H1 (cell line): ENCODE data around the gene GH2. TPM values are rescaled to one million over a fixed set of nuclear protein-coding genes. Genes with fewer than 3 reads are reported as not detected.
"Not testable (repeated sequence)": the region's sequence is repeated elsewhere in the genome, so short reads cannot be mapped to it uniquely, and the experiment has no call there.

ENCODE experiments used
- CTCF ChIA-PET: fragments of 300-600 bp; sonication (Branson Sonifier 250); formaldehyde crosslinking; loops from one replicate; lab custom pipeline; 2021; ENCODE audit not compliant: partially characterized antibody; lab: Charles Lee
- POLR2A ChIA-PET: fragments of 300-600 bp; sonication (Branson Sonifier 250); formaldehyde crosslinking; loops from one replicate; lab custom pipeline; 2021; ENCODE audit warnings: inconsistent platforms; ENCODE audit not compliant: partially characterized antibody; lab: Charles Lee
- DNase-seq, 2 experiments: peaks; one replicate each; pipeline versions ENCODE4 v3.0.0 to v3.0.0-alpha.2; 2010 to 2022; ENCODE audit warnings: low spot score in 2 of 2, low read depth in 1 of 2, mixed read lengths in 1 of 2
- FAIRE-seq: peaks from 2 replicates; lab custom pipeline; 2011; peaks lifted over from hg19 to GRCh38; lab: Jason Lieb, UNC
- H2AFZ ChIP-seq: 2 replicates; pipeline ENCODE4 v1.8.1; 2012; ENCODE audit warnings: low read length, inconsistent platforms
- H2AK5ac ChIP-seq: 2 replicates; pipeline ENCODE4 v1.6.1; 2013; ENCODE audit warnings: low read depth, low read length
- H2BK120ac ChIP-seq: replicated peaks from 2 replicates; pipeline ENCODE3; 2013; ENCODE audit warnings: low read depth, low read length, inconsistent platforms
- H2BK12ac ChIP-seq: 2 replicates; pipeline ENCODE4 v1.6.1; 2013; ENCODE audit warnings: low read depth, low read length
- H2BK15ac ChIP-seq: 2 replicates; pipeline ENCODE4 v1.6.1; 2013; ENCODE audit warnings: low read length
- H2BK20ac ChIP-seq: 2 replicates; pipeline ENCODE4 v1.6.1; 2013; ENCODE audit warnings: low read length
- H2BK5ac ChIP-seq: 2 replicates; pipeline ENCODE4 v1.6.1; 2013; ENCODE audit warnings: low read depth, low read length
- H3K14ac ChIP-seq: 2 replicates; pipeline ENCODE4 v1.6.1; 2013; ENCODE audit warnings: inconsistent platforms; ENCODE audit not compliant: insufficient read length
- H3K18ac ChIP-seq: 2 replicates; pipeline ENCODE4 v1.6.1; 2013; ENCODE audit warnings: low read length; ENCODE audit errors: extremely low read depth
- H3K23ac ChIP-seq: 2 replicates; pipeline ENCODE4 v1.6.1; 2013; ENCODE audit warnings: inconsistent platforms; ENCODE audit not compliant: insufficient read length
- H3K23me2 ChIP-seq: 2 replicates; pipeline ENCODE4 v1.6.1; 2013; ENCODE audit warnings: low read depth, low read length
- H3K27ac ChIP-seq: 2 replicates; pipeline ENCODE4 v1.6.1; 2011; ENCODE audit warnings: low read depth, low read length, inconsistent platforms
- H3K27me3 ChIP-seq, 4 experiments: replicated peaks in 1 of 4; 1 replicate in 1 of 4; 2 replicates in 3 of 4; pipeline versions ENCODE4 v1.6.1 to v1.8.1; 2011 to 2013; ENCODE audit warnings: low read length in 3 of 4, mild to moderate bottlenecking in 3 of 4, inconsistent platforms in 2 of 4, mixed read lengths in 2 of 4, moderate library complexity in 1 of 4; ENCODE audit not compliant: control insufficient read depth in 3 of 4, insufficient read depth in 3 of 4; ENCODE audit errors: extremely low read depth in 1 of 4
- H3K36me3 ChIP-seq, 4 experiments: 2 replicates each; pipeline versions ENCODE4 v1.6.1 to v1.8.1; 2011 to 2013; ENCODE audit warnings: mild to moderate bottlenecking in 4 of 4, low read length in 3 of 4, moderate library complexity in 2 of 4, control low read depth in 1 of 4, inconsistent platforms in 1 of 4; ENCODE audit not compliant: insufficient read depth in 4 of 4, control insufficient read depth in 2 of 4
- H3K4ac ChIP-seq: replicated peaks from 2 replicates; pipeline ENCODE3; 2013; ENCODE audit warnings: low read length, low read depth, mixed read lengths, inconsistent platforms; ENCODE audit not compliant: insufficient read length
- H3K4me1 ChIP-seq, 4 experiments: replicated peaks in 1 of 4; 1 replicate in 1 of 4; 2 replicates in 3 of 4; pipeline versions ENCODE4 v1.6.1 to v1.8.1; 2011 to 2013; ENCODE audit warnings: low read length in 3 of 4, inconsistent platforms in 2 of 4, mixed read lengths in 1 of 4; ENCODE audit not compliant: insufficient read depth in 4 of 4, control insufficient read depth in 3 of 4
- H3K4me2 ChIP-seq, 2 experiments: 2 replicates each; pipeline versions ENCODE4 v1.6.1 to v1.8.1; 2011 to 2013; ENCODE audit warnings: low read depth in 2 of 2, low read length in 2 of 2, control low read depth in 1 of 2, inconsistent platforms in 1 of 2, mild to moderate bottlenecking in 1 of 2; ENCODE audit not compliant: insufficient read depth in 1 of 2
- H3K4me3 ChIP-seq, 4 experiments: fragments of 200-600, 300-600 bp in 1 of 4; sonication (generic), shearing (Covaris generic), sonication (Bioruptor Twin) in 1 of 4; 2 replicates each; pipeline versions ENCODE4 v1.5.1 to v1.8.1; 2011 to 2016; ENCODE audit warnings: low read length in 4 of 4, low read depth in 3 of 4, control low read depth in 2 of 4, inconsistent platforms in 2 of 4, mild to moderate bottlenecking in 2 of 4, mixed read lengths in 1 of 4, moderate library complexity in 1 of 4; ENCODE audit not compliant: insufficient read depth in 2 of 4; ENCODE audit errors: extremely low read depth in 1 of 4
- H3K56ac ChIP-seq: replicated peaks from 2 replicates; pipeline ENCODE3; 2013; ENCODE audit warnings: low read depth, mild to moderate bottlenecking, mixed read lengths, low read length, inconsistent platforms; ENCODE audit not compliant: insufficient read length
- H3K79me1 ChIP-seq: 2 replicates; pipeline ENCODE4 v1.6.1; 2013; ENCODE audit warnings: low read depth, low read length, control low read depth
- H3K79me2 ChIP-seq, 2 experiments: 2 replicates each; pipeline versions ENCODE4 v1.6.1 to v1.8.1; 2012 to 2013; ENCODE audit warnings: low read length in 2 of 2, mild to moderate bottlenecking in 2 of 2, inconsistent platforms in 1 of 2; ENCODE audit not compliant: insufficient read depth in 2 of 2, control insufficient read depth in 1 of 2
- H3K9ac ChIP-seq, 4 experiments: replicated peaks in 1 of 4; 1 replicate in 1 of 4; 2 replicates in 3 of 4; pipeline versions ENCODE4 v1.6.1 to v1.8.1; 2011 to 2013; ENCODE audit warnings: low read depth in 3 of 4, low read length in 3 of 4, control low read depth in 2 of 4, mild to moderate bottlenecking in 2 of 4, moderate library complexity in 2 of 4, inconsistent platforms in 1 of 4; ENCODE audit errors: extremely low read depth in 1 of 4
- H3K9me3 ChIP-seq, 2 experiments: 2 replicates each; pipeline versions ENCODE4 v1.6.1 to v1.8.1; 2012 to 2013; ENCODE audit warnings: mild to moderate bottlenecking in 2 of 2, moderate library complexity in 2 of 2, control low read depth in 1 of 2, inconsistent platforms in 1 of 2, low read depth in 1 of 2, low read length in 1 of 2, mixed read lengths in 1 of 2; ENCODE audit not compliant: insufficient read depth in 2 of 2
- H4K20me1 ChIP-seq, 2 experiments: replicated peaks in 1 of 2; 2 replicates each; pipeline versions ENCODE3 to v1.8.1; 2011 to 2013; ENCODE audit warnings: inconsistent platforms in 2 of 2, low read length in 2 of 2, mild to moderate bottlenecking in 1 of 2; ENCODE audit not compliant: insufficient read depth in 2 of 2, control insufficient read depth in 1 of 2
- H4K5ac ChIP-seq: 2 replicates; pipeline ENCODE4 v1.6.1; 2013; ENCODE audit warnings: low read length, low read depth, mixed read lengths, inconsistent platforms; ENCODE audit not compliant: insufficient read length
- H4K8ac ChIP-seq: 2 replicates; pipeline ENCODE4 v1.8.0; 2013; ENCODE audit warnings: mild to moderate bottlenecking, moderate library complexity, low read length, inconsistent platforms; ENCODE audit not compliant: insufficient read depth; ENCODE audit errors: extremely low read depth
- H4K91ac ChIP-seq: replicated peaks from 2 replicates; pipeline ENCODE3; 2013; ENCODE audit warnings: low read length, mixed read lengths, inconsistent platforms; ENCODE audit not compliant: insufficient read length
- WGBS, 2 experiments: shearing (Covaris generic) in 1 of 2; methylation state at CpG; one replicate each; pipeline versions ENCODE4 v1.1.6 to v1.1.7; 2013 to 2015; ENCODE audit warnings: low lambda C conversion rate in 2 of 2, mixed read lengths in 2 of 2, inconsistent platforms in 1 of 2, low coverage in 1 of 2, missing lambda C conversion rate in 1 of 2; ENCODE audit not compliant: insufficient replicate concordance in 2 of 2, insufficient coverage in 1 of 2, insufficient read length in 1 of 2; ENCODE audit errors: extremely low coverage in 1 of 2, missing lambda C conversion rate in 1 of 2; 5-methylcytosine and 5-hydroxymethylcytosine counted together
- polyA plus RNA-seq, 7 experiments: library from polyadenylated mRNA; depleted of rRNA in 3 of 7; stranded (reverse) in 5 of 7; unstranded in 2 of 7; fragments of >200 nt in 5 of 7; fragments of 200-250 nt in 2 of 7; gene quantifications; 1 replicate in 5 of 7; 2 replicates in 1 of 7; 4 replicates in 1 of 7; pipeline versions ENCODE4 v1.2.1 to v1.2.3, GENCODE V29; 2011 to 2013; ENCODE audit warnings: missing spikeins in 2 of 7, mixed read lengths in 2 of 7
- total RNA-seq: library from RNA; stranded (reverse); fragmentation: NEBNext Ultra II Directional; extraction: Animal tissue kit (Norgen Biotek cat#: 25700); gene quantifications from 2 replicates; pipeline ENCODE4 v1.2.1, GENCODE V29; 2021

GH2 gene
- total and polyA plus RNA-seq, 2 of the 8 experiments (the other 6 are each of a cell fraction or from before 2014, with no cell fraction given): 0.60 to 1.5 TPM

GRCh38 chr17:63885119-63885518 is 3.4 kb upstream of the GH2 start:
- POLR2A ChIA-PET, DNase-seq: not testable (repeated sequence)
- CTCF ChIA-PET: interaction anchor here (0.6 to 1.4 kb wide), 3 partner anchors 85 to 131 kb away, joined by 3 read pairs; no protein-coding TSS in a partner anchor

GRCh38 chr17:63882626-63883126 is 932 bp upstream of the GH2 start:
- H2BK15ac ChIP-seq, H3K56ac ChIP-seq, H3K79me2 ChIP-seq, H3K4me2 ChIP-seq, H2BK120ac ChIP-seq, DNase-seq, H3K79me1 ChIP-seq, H2AK5ac ChIP-seq, H3K23ac ChIP-seq, H2BK5ac ChIP-seq, H3K9ac ChIP-seq, H3K4ac ChIP-seq, H3K27me3 ChIP-seq, H3K27ac ChIP-seq, H3K14ac ChIP-seq, H2AFZ ChIP-seq, H4K8ac ChIP-seq, H3K23me2 ChIP-seq, FAIRE-seq, H4K20me1 ChIP-seq, H3K4me3 ChIP-seq, H4K5ac ChIP-seq, H2BK12ac ChIP-seq, H3K9me3 ChIP-seq, H3K36me3 ChIP-seq, H4K91ac ChIP-seq, H3K18ac ChIP-seq: not testable (repeated sequence)
- ChIA-PET POLR2A (interaction anchor here (0.5 to 0.7 kb wide), 2 partner anchors 8 to 42 kb away, joined by 3 to 4 read pairs; no protein-coding TSS in a partner anchor), CTCF (interaction anchor here (0.5 to 4.5 kb wide), 20 partner anchors 8 to 744 kb away, joined by 3 to 66 read pairs (median 5); partner anchors contain the start of genes CSHL1 and GH1)
- Histone ChIP-seq H2BK20ac (0 out of 2 replicates have a peak overlapping the region, but pooled peaks have one; percentile 72), H3K4me1 (peaks cover 3 to 15% (median 8%) of the 10 kb centered on the region in 4 experiments)
- WGBS, 2 experiments: 81% methylated on average over 9 of the region's 9 CpGs; no CpG with 5 or more reads in 1 of the 2 experiments

More at GRCh38 chr17:63885119-63885518, 3.4 kb upstream of the GH2 start:
- H2BK120ac ChIP-seq, H3K4me3 ChIP-seq, H3K23me2 ChIP-seq, H3K4me2 ChIP-seq, H2BK5ac ChIP-seq, H4K20me1 ChIP-seq, H3K9me3 ChIP-seq, H3K27me3 ChIP-seq, H3K79me2 ChIP-seq, H3K56ac ChIP-seq, FAIRE-seq, H2BK12ac ChIP-seq, H2AFZ ChIP-seq, H3K36me3 ChIP-seq, H3K9ac ChIP-seq, H3K27ac ChIP-seq, H3K18ac ChIP-seq, H3K14ac ChIP-seq, H3K4ac ChIP-seq, H2BK15ac ChIP-seq, H2AK5ac ChIP-seq, H4K5ac ChIP-seq, H3K23ac ChIP-seq, H4K8ac ChIP-seq, H2BK20ac ChIP-seq, H4K91ac ChIP-seq, H3K79me1 ChIP-seq: not testable (repeated sequence)
- peaks cover 3 to 15% (median 8%) of the 10 kb centered on the region in 4 experiments for H3K4me1 ChIP-seq
- WGBS, 2 experiments: 89% methylated on average over 11 of the region's 11 CpGs; no CpG with 5 or more reads in 1 of the 2 experiments
